ENCODE results near the gene C21orf58. TPM values are rescaled to one million over a fixed set of nuclear protein-coding genes. Genes with fewer than 3 reads are reported as not detected.

The C21orf58 gene
- total RNA-seq, 1 experiment from 2014 or later: 8.9 TPM

GRCh38 chr21:46295996-46296752 is 27.5 kb downstream of the C21orf58 start:
- peak; percentile 79 for DNase-seq (ENCODE audit: low read depth)

GRCh38 chr21:46295177-46295770 is 28.4 kb downstream of the C21orf58 start:
- peak; percentile 77 for DNase-seq (ENCODE audit: low read depth)

- DNase-seq (ENCODE audit: low read depth): peak; percentile 84
These were observed 29.0 kb downstream of the C21orf58 start for GRCh38 chr21:46294647-46295176.

- no peak for DNase-seq (ENCODE audit: low read depth)
These were observed 32.1 kb downstream of the C21orf58 start for GRCh38 chr21:46291561-46291960.

- no peak for DNase-seq (ENCODE audit: low read depth)
These were observed 34.0 kb downstream of the C21orf58 start for GRCh38 chr21:46289655-46290179.

GRCh38 chr21:46287541-46287940 is 36.1 kb downstream of the C21orf58 start:
- DNase-seq (ENCODE audit: low read depth): no peak

GRCh38 chr21:46286648-46287002 is 37.0 kb downstream of the C21orf58 start:
- peak; percentile 80 for DNase-seq (ENCODE audit: low read depth)

- DNase-seq (ENCODE audit: low read depth): peak; percentile 89
These were observed 37.7 kb downstream of the C21orf58 start, which contains the start of gene YBEY for GRCh38 chr21:46285761-46286647. YBEY (plus strand) TSS chr21:46286342; CDS start chr21:46286914, 572 bp downstream.

- no peak for DNase-seq (ENCODE audit: low read depth)
These were observed 38.4 kb downstream of the C21orf58 start, which contains the start of gene MCM3AP for GRCh38 chr21:46285206-46285661. MCM3AP (minus strand) TSS chr21:46285611; CDS start chr21:46285286, 325 bp downstream.

GRCh38 chr21:46284733-46285132 is 38.9 kb downstream of the C21orf58 start:
- DNase-seq (ENCODE audit: low read depth): no peak

GRCh38 chr21:46284077-46284644 is 39.5 kb downstream of the C21orf58 start:
- DNase-seq (ENCODE audit: low read depth): no peak

- no peak for DNase-seq (ENCODE audit: low read depth)
These were observed 48.8 kb downstream of the C21orf58 start for GRCh38 chr21:46274797-46275390.

GRCh38 chr21:46273341-46273740 is 50.3 kb downstream of the C21orf58 start:
- no peak for DNase-seq (ENCODE audit: low read depth)

GRCh38 chr21:46269466-46269865 is 54.2 kb downstream of the C21orf58 start:
- no peak for DNase-seq (ENCODE audit: low read depth)

GRCh38 chr21:46268371-46268770 is 55.3 kb downstream of the C21orf58 start:
- no peak for DNase-seq (ENCODE audit: low read depth)

- no peak for DNase-seq (ENCODE audit: low read depth)
These were observed 56.7 kb downstream of the C21orf58 start for GRCh38 chr21:46266946-46267345.

- DNase-seq (ENCODE audit: low read depth): no peak
These were observed 57.7 kb downstream of the C21orf58 start for GRCh38 chr21:46265736-46266525.

- DNase-seq (ENCODE audit: low read depth): no peak
These were observed 59.0 kb downstream of the C21orf58 start for GRCh38 chr21:46264690-46265144.

GRCh38 chr21:46264046-46264689 is 59.5 kb downstream of the C21orf58 start:
- DNase-seq (ENCODE audit: low read depth): no peak
